GM21360 (cell line): ENCODE measurements around the gene TRIO.

ENCODE experiments used
- ATAC-seq: cut with Tn5 transposase; IDR thresholded peaks from one replicate; pipeline ENCODE4 v1.9.1; 2021; ENCODE audit warnings: mild to moderate bottlenecking, moderate library complexity; ENCODE audit not compliant: unreplicated experiment

The TRIO gene

GRCh38 chr5:14443671-14444093 is 300.5 kb downstream of the TRIO start:
- no peak for ATAC-seq

DNA sequence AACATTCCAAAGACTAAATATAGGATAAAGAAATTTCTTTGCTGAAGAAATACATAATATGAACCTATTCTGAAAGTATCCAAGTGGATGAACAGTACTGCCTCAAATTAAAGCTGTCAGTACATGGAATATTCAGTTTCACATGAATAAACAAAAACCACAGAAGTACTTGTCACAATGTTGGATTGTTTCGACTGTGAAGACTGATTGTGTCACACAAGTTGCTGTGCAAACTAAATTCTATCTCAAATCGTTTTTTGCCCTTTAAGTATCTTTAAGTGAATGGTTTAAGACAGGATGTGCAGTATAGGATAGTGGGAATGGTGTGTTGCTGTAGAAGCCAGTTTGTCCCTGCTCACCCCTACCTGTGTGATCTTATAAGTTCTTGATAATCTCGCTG is 301.0 kb downstream of the TRIO start:
- no peak for ATAC-seq

DNA sequence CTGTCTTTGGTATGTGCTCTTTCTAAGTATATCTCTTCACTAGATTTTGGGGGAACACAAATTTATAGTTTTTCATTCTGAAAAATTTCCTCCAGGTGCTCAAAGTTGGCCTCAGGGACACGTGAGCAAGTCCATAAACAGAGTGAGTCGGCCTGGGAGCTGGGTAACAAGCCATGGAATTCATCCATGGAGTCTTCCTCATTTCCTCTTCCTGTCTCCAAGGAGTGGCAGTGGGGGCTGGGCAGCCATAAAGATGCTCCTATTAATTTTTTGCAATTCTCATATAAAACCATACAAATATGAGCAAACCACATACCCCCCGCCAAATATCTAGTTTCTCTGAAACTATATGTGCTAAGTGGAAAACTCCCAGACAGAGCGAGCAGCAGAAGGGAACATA is 301.9 kb downstream of the TRIO start:
- no peak for ATAC-seq

DNA sequence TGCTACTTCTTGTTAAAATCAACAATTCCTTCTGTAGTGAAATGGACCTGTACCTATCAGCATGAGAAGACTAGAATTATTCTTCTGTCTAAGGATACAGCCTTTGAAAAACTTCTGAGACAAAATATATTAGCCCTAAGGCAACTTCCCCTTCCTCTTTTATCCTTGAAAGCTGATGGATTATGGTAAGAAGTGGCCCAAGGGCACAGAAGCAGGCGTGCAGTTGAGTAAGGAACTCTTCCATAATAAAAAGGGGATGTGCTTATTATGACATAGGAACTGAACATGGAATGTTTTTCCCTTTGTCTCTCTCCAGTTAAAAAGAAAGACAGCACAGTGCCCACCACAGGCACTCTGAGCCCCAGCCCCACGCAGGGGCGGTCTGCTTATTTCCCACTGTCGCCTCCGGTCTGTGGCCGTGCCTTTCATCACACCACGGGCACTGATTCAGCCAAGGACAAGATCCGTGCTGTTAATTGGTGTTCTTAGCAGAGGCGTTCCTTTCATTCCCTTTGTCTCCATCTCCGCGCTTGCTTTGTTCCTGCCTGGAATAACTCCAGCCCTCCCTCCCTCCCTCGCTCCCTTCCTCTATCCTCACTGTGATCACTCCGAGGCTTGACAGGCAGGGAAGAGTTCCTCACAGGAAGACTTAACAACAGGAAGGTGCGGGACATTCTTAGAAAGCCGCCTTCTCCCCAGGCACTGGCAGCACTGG is 302.6 kb downstream of the TRIO start:
- no peak for ATAC-seq

DNA sequence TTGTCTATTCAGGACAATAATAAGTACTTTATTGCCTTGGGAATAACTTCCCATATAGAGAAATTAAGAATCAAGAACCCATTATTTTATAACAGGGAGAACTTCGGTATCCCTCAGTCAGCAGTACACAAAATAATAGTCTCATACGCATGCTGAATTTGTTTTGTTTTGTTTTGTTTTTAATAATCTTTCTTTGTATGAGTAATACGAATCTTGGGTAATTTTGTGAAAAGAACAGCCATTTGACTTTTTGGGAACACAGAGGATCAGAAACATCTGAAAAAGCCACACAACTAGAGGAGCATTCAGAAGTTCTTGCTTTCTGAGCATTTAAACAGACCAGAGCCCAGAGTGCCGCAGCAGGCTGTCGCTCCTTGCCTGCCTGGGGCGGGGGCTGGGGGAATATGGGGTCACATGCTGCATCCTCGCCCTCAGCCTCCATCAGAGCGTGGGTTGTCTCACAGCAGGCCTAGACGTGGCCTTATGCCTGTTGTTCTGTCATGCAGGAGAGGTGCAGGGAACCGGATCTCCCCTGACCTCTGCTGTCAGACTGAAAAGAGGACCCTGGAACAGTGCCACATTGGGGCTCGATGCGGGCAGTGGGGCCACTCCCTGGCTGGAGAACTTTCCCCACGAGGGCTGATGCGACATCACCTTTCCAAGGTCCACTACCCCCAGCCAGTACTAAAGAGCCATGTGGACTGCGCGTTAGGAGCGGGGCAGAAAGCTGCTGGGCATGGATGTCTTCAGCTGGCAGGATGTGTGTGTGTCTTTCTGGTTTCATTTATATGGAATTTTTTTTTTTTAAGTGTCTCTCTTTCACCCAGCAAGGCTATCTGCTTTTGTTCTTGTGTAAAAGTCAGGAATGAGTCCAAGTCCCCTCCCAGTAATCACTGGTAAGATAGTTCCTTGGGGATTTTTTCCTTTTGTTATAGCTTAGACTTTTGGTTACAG is 305.1 kb downstream of the TRIO start:
- peak; percentile 82 for ATAC-seq

DNA sequence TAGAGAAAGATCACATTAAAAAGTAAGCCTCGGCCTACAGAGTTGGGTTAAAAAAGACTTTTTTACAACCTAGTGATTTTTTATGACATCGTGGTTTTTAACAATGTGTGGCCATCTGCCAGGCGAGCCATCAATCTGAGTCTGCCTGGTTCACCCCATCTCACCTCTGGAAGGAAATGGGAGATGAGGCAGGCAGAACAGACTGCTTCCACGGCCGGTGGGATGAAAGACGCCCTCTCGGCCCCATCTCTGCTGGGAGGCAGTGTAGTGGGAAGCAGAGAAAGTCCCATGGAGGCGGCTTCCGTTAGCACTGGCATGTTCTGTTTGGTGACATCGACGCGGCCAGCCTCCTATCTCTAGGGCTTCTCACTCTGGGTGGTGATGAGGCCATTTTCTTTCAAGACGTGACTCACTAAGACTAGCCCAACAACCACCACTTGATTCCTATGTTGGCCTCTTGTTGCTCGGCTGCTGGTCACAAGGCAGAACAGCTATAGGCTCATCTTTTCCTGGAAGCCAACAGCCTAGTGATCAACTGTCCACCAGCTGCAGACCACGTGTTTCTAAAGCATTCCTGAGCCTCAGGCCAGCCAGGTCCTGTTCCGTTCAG is 306.0 kb downstream of the TRIO start:
- ATAC-seq = no peak

DNA sequence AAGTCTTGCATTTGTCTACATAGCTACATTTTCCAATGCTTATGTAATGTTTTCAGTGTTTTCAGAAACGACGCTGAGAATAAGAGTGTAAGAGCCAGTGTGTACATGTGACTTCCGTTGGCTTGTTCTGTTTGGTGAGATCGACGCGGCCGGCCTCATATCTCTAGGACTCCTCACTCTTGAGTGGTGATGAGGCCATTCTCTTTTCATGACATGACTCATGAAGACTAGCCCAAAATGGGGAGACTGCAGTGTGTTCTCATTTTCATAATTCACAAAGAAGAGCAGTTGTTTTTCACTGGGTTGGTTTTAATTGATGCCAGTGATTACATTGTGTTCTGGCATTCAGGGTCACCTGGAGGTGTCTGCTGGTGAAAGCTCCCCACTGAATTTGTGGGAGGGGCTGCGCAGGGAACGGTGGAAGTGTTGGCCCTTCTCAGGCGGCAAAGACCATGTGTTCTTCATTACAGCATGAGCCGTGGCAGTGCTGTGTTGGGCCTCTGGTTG is 306.9 kb downstream of the TRIO start:
- no peak for ATAC-seq

DNA sequence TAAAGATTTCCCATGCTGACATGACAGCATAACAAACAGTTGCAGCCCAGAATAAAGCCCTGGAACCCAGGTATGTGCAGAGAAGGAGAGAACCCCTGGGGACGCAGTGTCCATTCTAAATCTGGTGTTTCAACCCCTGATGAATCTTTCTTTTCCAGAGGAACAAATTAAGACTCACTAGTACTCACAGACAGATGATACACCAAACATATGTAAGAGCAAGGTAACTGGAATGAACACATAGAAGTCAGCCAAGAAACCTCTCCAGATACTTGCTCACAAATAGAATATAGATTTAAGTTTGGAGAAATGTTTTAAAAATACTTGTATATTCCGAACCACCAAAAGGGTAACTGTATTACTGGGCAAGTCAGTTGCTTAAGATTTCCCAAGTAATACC is 307.6 kb downstream of the TRIO start:
- no peak for ATAC-seq

GRCh38 chr5:14451871-14452270 is 308.7 kb downstream of the TRIO start:
- no peak for ATAC-seq

DNA sequence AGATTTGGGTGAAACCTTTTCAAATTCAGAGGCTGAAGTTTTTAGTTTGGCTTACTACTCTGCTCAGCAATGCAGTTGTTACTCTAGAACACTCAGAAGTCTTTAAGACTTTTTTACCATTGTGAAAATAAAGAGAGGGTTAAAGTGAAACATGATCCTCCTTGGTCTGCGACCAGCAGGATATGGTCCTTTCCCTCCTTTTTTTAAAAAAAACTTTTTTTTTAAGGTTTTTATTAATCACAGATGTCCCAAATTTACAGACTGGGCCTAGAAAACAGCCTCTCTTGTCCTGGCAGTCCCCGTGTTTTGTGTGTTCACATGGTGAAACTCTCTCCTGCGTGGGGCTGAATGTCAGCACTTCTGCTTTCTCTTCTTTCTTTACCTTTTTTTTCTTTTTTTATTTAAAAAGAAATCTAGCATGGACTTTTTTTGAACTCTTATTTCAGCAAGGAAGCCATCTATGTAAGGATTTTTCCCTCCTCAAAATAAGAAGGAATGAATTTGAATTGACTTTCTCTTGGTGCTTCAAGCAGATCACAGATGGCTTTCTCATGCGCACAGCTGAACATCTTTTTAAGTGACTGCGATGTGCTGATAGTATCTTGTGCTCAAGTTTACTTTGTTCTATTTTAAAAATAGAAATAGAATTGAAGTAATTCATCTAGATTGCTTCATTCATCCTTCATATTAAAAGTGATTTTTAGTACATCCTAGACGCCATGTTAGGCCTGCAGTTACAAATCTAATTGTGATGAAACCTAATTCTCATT is 309.7 kb downstream of the TRIO start:
- ATAC-seq = no peak

DNA sequence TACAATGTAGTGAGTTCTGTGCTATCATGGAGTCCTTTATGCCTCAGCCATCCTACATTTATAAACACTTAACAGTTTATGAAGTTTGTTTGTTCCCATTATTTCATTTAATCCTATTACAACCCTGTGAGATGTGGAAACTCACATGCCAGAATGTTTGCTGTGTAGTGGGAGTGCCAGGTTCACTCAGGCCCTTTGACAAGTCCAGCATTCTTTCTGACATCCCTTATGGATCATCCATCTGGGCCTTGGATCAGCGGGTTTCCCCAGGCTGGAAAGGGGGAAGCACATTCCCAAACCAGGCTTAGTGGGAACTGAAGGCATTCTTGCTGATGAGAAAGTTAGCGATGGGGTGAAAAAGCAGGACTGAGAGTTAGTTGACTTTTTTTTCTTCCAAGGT is 310.3 kb downstream of the TRIO start:
- no peak for ATAC-seq

DNA sequence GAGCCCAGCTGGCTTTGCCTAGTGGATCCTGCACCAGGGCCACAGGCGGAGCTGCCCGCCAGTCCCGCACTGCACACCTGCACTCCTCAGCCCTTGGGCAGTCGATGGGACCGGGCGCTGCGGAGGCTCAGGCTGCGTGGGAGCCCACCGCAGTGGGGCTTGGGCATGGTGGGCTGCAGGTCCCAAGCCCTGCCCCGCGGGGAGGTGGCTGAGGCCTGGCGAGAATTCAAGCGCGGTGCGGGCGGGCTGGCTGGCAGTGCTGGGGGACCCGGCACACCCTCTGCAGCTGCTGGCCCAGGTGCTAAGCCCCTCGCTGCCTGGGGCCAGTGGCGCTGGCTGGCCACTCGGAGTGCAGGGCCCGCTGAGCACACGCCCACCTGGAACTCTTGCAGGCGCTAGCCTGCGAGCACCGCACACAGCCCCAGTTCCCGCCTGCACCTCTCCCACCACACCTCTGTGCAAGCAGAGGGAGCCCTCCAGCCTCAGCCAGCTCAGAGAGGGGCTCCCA is 312.7 kb downstream of the TRIO start:
- ATAC-seq = no peak

- ATAC-seq = no peak
Observed at GRCh38 chr5:14457476-14457875, 314.3 kb downstream of the TRIO start.

DNA sequence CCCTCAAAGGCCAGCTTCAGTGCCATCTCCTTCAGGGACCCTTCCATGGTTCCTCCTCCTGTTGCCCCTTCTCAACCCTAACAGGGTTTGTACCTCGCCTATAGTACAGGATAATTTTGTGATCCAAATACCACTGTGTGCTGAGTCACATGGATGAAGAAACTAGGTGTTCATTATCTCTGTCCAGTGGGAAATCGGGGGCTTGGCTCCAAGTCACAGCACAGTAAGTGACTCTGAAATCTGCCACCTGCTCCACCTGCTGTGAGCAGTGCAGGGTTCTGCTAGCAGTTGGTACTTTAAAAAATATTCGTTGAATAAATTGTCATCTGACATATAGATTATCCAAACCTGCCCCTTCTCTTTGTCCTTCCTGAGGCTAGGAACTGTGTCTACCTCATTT is 315.3 kb downstream of the TRIO start:
- ATAC-seq = no peak

GRCh38 chr5:14460844-14461398 is 317.8 kb downstream of the TRIO start:
- no peak for ATAC-seq

DNA sequence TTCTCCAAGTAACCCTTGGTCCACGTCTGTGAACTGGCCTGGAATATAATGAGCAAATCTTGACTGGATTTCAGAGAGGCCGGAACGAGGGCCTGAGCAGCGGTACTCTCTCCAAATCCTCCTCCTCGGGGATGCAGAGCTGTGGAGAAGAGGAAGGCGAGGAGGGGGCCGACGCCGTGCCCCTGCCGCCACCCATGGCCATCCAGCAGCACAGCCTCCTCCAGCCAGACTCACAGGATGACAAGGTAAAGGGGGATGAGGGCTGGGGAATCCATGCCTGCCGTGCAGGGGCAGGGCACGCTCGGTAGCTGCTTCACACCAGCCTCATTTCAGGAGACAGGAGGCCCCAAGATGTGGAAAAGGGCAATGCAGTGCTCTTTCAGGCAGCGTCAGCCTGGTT is 319.5 kb downstream of the TRIO start:
- no peak for ATAC-seq

DNA sequence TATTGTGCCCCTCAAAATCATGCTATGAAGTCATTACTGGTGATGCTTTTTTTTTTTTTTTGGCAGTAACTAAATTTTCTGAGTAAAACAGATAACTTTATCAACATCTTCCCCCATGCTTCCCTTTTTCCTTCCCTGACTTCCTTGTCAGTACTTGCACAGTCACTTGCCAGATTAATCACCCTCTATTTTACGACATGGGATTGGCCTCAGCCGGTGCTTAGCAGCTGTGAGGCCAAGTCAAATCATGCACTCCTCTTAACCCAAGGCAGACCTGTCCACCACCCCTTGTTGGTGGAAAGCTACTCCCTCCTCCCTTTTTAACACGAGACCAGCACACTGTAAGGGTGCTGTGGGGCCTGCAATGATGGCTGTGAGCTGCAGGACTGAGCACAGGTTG is 320.5 kb downstream of the TRIO start:
- ATAC-seq = no peak

DNA sequence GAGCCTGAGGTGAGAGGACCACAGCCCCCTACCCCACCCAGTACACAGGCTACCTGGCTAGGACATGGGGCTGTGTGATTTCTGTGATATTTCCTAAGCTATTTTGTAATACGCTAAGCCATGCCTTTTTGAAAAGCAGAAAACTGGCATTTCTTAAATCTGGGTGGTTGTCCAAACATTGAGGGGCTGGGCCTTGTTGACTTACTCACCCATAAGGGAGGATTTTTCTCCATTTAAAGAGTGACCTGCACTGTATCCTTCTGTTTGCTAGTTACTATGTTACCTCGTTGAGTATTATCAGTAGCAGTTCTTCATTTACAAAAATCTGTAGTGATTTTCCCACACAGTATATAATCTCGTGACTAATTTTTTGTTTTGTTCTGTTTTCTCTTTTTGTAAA is 321.0 kb downstream of the TRIO start:
- ATAC-seq = no peak

DNA sequence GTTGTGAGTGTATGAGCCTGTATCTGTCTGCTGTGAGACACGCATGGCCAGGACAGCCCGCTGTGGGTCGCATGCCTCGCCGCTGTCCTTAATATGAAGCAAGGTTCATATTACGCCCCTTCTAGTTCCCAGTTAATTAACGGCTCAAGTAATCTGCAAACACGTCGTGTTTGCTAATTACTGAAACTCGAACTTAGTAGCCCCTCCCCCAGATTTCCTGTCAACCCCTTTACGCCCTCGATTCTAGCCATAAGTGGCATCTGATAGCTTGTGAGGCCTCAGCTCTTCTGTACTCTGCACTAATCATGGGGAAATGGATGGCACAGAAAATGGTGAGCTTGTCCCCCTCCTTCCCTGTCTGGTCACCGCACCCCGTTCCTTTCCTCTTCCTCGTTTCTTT is 321.5 kb downstream of the TRIO start:
- ATAC-seq = no peak

GRCh38 chr5:14465116-14465515 is 322.0 kb downstream of the TRIO start:
- ATAC-seq = no peak
